GM10847 (cell line): Measurements from ENCODE around the gene FABP2.

ENCODE experiments used
- POLR2A ChIP-seq: IDR thresholded peaks from 2 replicates; pipeline ENCODE4 v1.6.1; 2011; ENCODE audit not compliant: insufficient read length; ENCODE audit errors: extremely low read depth

The FABP2 gene

DNA sequence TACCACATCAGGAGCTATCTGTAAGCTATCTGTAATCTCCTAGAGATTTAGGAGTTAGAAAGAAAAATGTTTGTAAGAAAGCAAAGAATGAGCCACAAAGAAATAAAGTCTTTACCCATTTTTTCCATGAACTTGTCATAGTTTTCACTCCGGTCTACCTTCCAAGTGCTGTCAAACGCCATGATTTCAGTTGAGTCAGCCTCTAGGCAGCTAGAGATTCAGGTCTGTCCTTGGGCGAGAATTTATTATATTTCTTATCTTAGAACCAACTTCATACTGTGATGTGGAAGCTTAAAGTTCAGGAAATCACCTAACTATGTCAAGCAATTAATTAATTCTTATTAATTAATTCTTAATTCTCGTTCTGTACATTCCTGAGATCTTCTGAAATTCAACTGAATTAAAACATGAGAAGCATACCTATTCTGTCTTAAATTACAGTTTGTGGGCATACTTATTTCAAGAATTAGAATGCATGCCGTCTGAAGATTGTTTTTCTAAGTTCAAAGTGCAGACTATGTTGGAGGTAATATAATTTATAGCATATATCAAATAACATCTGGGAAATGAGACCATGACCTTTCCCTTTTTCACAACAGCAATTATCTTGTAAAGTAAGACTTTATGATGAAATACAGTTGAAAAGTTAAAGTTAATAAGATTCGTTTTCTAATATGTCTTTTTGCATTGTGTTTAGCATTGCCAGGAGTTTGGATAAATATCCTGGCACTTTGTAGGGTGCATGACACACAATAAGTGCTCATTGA, at the start of gene FABP2:
Gene FABP2, minus strand, starts transcription at position 218 of the 767 bp plus-strand sequence. Its CDS starts 36 bp downstream, at position 182.
- no peak for TF ChIP-seq POLR2A

DNA sequence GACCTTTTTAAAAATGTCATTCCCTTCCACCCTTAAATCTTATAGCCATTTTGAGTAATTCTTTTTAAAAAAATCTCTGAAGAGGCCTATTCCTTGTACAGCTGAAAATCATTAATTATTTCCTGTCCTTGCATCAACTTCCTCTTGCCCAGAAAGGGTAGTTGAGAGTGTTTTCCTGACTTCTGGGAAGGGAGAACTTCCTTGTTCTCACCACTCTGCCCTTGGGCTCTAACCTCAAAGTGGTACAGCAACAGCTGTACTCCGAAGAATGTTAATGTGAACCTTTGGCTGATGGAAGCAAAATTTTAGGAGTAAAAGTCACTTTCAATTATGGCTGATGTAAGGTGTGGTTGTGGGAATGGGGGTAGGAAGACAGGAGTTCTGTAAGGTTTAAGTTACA, 15.1 kb upstream of the FABP2 start:
- TF ChIP-seq POLR2A, result no peak

DNA sequence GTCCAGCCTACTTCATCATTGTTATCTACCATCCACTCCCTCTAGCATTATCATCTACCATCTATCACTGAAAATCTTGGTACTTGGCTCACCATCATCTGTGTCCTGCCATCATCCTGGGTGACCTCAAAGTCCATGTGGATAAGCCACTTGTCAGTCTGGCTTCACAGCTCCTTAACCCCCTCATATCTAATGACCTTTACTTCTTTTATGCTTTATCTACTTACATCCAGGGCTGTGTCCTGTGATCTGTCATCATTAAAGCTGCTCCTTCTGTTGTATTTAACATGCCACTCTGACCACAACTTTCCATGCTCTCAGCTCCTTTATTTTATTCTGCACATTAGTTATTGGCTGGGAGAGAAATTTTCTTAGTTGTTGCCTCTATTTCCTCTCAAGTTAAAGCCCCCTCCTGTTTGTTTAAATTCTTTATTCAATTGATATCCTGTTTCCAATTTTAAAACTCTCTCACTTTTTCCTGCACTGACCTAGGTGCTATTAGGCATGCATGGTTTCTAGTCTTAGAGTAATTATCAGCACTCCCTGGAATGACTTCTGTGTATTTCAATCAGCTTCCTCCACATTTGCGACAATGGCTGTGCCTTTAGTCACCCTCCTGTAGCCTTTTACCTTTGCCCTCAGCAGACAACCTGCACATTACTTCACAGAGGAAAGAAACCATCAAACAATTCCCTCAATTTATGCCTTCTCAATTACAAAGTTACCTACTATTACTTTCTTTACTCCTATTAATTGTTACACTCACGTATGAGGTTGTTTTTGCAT, 8.1 kb upstream of the FABP2 start:
- no peak for TF ChIP-seq POLR2A

DNA sequence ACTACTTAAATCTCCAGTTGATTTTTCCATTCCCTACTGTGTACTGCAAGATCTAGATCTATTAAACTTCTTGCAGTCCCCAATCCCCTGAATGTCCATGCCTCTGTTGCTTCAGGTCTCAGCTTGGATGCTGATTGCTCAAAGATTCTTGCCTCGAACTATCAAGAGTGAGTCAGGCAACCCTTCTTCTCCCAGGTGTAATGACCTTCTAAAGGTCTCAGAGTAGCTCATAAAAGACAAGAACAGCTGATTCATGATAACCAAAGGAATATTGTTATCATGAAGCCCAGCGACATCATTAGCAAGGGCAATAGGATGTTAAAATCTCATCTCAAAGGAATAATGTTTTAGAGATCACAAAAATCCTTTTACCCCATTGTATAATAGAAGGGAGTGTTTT, 6.8 kb upstream of the FABP2 start:
- TF ChIP-seq POLR2A, result no peak

DNA sequence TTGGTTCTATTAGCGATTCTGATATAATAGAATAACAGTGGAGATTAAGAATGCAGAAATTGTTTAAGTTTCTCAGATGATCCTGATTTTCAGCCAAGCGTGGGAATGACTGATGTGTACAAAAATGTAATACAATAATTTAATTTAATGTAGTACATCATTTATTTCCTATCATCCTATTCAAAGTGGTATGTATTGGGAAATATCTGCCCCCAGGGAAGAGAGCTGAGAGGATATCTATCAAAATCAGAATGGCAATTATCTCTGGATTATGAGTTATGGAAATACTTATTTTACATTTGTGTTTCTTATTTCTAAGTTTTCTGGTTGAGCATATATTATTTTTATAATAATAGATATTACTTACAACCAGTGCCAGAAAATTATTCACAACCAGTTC, 3.9 kb downstream of the FABP2 start:
- no peak for TF ChIP-seq POLR2A

DNA sequence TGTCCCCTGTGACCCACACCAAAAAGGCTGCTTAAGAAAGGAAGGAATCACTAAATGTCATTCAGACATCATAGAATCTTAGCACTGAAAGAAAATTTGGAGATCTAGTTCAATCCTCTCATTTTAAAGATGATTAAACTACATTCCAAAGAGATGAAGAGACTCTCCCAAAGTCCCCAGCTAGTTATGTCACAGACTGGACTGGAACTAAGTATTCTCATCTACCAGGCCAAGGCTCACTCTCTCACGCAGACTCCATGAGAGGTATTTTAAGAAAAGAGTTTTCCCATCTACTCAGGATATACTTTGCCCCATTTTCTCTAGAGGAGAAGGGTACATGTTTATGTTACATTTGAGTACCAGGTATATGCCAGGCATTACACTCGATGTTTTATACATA, 6.9 kb downstream of the FABP2 start:
- TF ChIP-seq POLR2A, result no peak

DNA sequence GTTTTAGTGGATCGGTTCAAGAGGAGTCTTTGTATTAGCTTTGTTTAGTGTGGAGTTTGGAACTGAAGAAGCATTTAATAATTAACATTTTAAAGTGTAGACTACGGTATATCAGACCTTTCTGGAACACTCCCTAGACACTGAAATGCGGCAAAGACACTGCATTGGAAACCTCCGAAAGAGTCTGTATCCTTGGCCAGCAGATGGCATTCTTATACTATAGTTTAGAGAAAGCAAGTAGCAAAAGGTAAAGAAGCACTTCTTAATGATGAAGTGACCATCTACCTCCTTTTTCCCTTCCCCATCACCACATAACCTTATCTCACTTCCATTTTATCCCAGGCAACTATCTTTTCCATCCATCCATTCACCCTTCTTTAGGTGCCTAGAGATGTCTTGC, 7.6 kb downstream of the FABP2 start:
- TF ChIP-seq POLR2A, result no peak

DNA sequence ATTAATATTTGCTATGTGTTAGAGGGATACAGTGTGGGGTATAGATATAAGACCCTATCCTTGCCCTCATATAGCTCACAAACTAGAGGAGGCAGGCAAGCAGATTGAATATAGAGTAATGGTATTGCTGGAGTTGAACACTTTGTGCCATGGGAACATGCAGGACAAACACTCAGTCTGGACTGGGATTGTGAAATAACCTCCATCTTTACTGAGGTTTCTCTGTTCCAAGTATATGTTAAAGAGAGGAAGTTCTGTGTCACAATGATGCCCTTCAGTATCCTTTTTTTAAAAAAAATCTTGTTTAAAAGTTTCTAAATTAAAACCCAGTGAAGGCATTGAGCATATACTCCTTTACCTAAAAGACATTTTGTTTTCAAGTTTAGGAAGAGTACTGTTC, 8.7 kb downstream of the FABP2 start:
- TF ChIP-seq POLR2A, result no peak

DNA sequence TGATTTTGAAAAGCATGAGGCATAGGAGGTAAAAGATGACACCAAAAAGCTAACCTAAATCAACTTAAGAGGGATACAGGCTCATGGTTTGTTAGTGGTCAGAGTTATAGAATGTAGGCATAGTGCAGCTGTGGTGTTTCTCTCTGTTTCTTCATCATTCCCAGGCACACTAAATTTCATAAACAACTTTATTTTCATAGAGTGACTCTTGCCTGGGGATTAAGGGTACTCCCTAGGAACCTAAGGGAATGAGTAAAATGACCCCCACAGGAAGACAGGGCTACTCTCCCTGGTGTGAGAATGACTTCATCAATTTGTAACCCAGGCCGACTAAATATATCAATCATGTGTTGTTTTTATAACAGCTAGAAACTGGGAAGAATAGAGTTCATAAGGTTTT, 11.1 kb downstream of the FABP2 start:
- TF ChIP-seq POLR2A, result no peak

DNA sequence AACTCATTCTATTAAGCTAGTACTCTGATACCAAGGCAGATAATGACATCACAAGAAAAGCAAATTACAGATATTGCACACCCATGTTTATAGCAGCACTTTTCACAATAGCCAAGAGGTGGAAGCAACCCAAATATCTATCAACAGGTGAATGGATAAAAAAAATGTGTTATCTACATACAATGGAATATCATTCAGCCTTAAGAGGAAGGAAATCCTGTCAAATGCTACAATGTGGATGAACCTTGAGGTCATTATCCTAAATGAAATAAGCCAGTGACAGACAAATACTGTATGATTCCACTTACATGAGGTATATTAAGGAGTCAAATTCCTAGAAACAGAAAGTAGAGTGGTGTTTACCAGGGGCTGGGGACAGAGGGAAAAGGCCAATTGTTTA, 14.3 kb downstream of the FABP2 start:
- TF ChIP-seq POLR2A, result no peak

DNA sequence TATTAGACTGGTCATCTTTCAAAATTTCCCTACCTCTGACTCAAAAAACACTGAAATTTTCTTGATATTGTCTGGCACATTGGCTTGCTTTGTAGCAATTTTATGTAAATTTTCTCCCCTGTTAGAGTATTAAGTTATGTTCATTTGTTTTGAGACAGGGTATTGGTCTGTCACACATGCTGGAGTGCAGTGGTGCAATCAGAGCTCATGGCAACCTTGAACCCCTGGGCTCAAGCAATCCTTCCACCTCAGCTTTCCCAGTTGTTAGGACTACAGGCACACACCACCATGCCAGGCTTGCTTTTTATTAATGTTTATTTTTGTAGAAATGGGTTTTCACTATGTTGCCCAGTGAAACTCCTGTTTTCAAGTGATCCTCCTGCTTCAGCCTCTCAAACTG, 17.5 kb downstream of the FABP2 start:
- TF ChIP-seq POLR2A, result no peak

DNA sequence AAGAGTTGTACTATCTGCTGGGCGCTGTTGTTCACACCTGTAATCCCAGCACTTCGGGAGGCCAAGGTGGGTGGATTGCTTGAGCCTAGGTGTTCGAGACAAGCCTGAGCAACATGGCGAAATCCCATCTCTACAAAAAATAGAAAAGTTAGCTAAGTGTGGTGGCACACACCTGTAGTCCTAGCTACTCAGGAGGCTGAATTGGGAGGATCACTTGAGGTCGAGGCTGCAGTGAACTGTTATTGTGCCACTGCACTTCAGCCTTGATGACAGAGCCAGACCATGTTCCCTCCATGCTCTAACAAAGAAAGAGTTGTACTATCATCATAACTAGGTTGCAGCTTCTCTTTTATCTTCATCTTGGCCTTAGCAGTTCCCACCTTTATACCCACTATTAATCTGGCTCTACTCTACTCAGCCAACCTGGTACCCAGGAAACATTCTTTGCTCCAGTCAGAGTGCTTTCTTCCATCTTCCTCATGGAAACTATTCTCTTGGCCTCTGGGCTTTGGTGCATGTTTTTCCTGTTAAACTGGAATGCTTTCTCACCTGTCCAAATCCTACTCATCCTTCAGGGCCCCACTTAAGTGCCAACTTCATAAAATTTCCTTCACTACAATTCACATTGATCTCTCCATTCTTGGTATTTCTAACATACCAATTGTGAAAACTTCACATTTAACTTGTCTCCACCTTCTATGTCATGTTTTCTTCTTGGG, 18.2 kb downstream of the FABP2 start:
- no peak for TF ChIP-seq POLR2A

DNA sequence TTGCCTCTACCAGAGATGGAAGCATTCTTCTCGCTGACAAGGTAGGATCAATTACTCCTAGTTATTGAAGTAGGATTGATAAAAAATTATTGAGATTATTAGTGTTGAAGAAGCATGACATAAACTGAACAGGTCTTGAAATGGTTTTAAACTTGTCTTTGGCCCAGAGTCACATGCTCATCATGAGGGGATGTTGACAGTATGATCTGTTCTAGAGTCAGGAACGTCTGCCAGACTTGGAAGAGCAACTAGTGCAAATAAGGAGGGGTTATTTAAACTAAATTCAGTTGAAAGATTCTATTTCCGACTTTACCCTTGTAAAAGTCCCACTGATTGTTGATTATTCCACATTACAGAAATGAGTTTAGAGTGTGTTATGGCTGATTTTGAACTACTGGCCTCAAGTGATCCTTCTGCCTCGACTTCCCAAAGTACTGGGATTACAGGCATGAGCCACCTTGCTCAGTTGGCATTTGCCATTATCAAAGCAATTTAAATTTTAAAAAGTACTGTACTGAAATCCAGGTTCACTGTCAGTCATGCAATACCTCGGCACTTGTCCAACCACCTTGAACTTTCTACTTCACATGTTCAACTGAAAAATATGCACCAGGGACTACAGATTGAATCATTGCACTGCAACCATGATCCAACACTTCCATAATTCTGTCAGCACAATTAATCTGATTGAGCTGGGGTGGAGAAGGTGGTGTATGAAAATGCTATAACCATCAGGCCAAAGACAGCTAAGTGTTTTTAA, 19.7 kb downstream of the FABP2 start:
- TF ChIP-seq POLR2A, result no peak

DNA sequence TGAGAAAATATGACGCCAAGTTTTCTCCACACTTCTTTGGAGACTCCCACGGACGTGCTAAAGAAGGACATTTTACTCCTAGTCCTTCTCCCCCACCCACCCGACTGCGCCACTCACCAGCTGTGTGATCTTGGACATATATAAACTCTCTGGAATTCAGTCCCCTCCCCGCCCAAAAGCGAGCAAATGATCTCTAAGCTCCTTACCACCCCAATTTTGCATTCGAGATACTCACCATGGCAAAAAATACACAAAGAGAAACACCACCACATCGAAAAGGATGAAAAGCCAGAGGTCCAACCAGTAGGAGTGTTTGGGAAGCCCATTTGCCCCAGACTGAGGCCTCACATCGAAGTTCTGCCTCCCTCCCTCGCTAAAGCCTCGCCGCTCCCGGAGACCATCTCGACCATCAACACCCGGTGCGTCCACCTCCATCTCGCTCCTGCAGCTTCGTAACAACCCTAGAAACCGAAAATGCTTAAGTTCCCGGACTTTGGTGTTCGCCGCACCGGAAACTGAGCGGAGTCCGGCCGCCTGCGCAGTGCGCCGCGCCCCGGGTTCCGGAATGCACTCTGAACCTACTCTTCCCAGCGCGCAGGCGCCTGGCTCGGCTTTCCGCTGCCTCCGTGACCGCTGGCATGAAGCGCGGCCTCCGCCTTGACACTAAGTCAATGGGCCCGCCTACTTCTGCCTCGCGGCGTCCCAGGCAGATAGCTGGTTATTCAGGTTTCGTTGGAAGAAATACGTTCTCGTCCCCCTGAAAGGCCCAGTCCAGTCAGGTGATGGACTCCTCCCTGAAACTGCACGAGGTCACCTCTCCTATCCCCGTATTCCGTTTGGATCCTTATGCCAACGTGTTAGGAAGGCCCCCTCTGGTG, 21.6 kb downstream of the FABP2 start:
- TF ChIP-seq POLR2A, result peak; percentile 72
